GM18951 (cell line): Measurements from ENCODE around the gene ZSCAN5C.
"Not testable (repeated sequence)": the region's sequence is repeated elsewhere in the genome, so short reads cannot be mapped to it uniquely, and the experiment has no call there.

Experiments
- POLR2A ChIP-seq: IDR thresholded peaks from 4 replicates; pipeline ENCODE4 v1.6.1; 2011; ENCODE audit warnings: mild to moderate bottlenecking; ENCODE audit not compliant: insufficient read length, insufficient read depth; ENCODE audit errors: extremely low read depth
- in situ Hi-C: fragments of 300-500 bp; cut with MboI; formaldehyde crosslinking; loops from one replicate; pipeline ENCODE4 v1.12.0; 2022; ENCODE audit warnings: low sequenced_read_pairs, mixed read lengths, inconsistent platforms; ENCODE audit not compliant: unreplicated experiment

The ZSCAN5C gene

DNA sequence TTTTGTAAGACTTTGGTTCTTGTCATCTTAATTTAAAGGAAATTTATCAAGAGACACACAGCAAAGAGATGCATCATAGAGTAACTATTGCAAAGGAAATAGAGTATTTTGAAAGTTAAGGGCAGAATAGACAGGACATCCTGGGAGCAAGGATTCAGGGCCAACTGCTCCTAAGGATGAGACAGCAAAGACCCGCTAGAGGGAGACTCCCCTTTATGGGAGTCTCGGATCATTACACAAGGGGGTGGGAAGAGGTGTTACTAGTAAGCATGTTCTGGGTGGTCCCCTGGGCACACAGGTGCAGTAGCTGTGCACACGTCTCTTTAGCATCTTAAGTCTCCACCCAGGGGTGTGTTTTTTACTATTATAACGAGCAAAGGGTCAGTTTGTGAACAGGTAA, 9.6 kb downstream of the ZSCAN5C start:
- in situ Hi-C loops: no loop called here
- no peak for TF ChIP-seq POLR2A

- no peak for TF ChIP-seq POLR2A
- in situ Hi-C loops: no loop called here
Measured at GRCh38 chr19:56217039-56217949, 15.2 kb downstream of the ZSCAN5C start.

- in situ Hi-C loops: no loop called here
- no peak for TF ChIP-seq POLR2A
Measured at GRCh38 chr19:56218961-56219360, 16.9 kb downstream of the ZSCAN5C start.

DNA sequence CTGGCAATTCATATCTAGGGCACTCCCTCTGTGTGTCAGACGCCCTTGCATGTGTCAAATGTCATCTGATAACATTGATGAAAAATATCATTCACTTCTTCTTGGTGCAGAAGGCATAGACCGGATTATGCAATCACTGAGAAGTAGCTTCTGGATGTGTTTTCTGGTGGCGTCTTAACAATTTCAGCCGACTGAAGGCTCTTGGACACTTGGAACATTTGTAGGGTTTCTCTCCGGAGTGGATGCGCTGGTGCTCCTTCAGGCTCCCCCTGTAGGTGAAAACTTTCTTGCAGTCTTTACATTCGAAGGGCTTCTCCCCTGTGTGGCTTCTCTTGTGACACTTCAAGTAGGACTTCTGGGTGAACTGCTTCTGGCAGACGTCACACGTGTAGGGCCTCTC, 19.4 kb downstream of the ZSCAN5C start:
- in situ Hi-C loops: not testable (repeated sequence)

DNA sequence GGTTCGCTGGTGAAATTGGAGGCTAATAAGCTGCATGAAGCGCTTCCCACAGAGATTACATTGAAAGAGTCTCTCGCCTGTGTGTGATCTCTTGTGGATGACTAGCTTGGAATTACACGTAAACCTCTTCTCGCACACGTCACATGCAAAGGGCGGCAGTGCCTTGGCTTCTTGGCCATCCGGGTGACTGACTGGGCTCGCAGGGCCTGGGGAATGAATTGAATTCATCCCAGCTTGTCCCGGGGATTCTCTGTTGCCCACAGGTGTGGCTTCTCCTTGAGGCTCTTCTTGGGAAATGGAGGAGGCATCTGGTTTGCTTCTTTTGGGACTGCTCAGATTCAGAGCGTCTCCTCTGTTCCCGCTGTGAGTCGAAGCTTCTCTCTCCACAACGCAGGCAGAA, 19.8 kb downstream of the ZSCAN5C start:
- TF ChIP-seq POLR2A: no peak
- in situ Hi-C loops: no loop called here

DNA sequence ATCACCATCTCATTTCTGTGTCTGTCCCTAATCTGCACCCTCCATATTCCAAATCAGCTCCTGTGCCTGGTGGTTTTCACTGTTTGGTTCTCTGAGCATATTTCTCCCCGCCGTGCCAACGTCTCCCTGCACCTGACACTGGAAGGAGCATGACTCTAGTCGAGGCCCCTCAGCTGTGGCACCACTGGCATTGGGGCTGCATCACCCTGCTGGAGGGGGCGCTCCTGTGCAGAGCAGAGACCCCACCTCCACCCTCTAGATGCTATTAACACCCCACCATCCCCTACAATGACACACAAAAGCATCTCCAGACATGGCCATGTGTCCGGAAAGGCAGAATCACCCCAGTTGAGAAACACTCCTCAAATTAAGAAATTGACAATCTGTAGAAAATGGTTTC, 20.8 kb downstream of the ZSCAN5C start:
- in situ Hi-C loops: no loop called here
- TF ChIP-seq POLR2A: no peak

DNA sequence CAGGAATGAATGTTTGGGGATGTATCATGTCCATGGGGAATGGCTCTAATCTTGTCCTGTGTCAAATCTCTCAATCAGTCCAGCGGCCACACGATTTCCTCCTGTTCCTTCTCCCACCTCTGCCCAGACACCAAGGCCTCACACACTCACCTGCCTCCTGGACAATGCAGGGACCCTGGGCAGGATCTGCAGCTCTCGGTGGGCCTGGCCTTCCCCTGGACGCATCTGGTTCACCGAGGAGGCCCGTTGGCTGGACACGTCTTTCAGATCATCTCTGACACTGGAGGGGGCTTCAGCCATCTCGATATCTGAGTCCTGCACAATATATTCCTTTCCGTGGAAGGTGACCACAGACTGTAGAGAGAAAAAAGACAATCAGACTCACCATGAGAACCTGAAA, 21.4 kb downstream of the ZSCAN5C start:
- in situ Hi-C loops: no loop called here
- TF ChIP-seq POLR2A: no peak

DNA sequence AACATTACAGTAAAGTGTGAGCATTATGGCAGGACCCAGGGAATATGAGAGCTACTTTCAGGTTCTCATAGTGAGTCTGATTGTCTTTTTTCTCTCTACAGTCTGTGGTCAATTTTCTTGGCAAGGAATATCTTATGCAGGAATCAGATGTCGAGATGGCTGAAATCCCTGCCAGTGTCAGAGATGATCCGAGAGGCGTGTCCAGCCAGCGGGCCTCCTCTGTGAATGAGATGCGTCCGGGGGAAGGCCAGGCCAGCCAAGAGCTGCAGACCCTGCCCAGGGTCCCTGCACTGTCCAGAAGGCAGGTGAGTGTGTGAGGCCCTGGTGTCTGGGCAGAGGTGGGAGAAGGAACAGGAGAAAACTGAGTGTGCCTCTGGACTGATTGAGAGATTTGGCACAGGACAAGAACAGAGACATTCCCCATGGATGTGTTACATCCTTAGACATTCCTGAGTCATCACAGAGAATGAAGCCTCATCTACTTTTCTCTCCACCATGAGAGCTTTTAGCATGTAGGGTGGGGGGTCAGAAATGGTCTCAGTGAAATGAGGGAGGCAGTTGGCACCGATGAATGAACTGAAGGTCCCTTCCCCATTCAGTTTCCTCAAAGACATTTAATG, 43.2 kb downstream of the ZSCAN5C start:
- no peak for TF ChIP-seq POLR2A
- in situ Hi-C loops: no loop called here

GRCh38 chr19:56245764-56246163, 43.7 kb downstream of the ZSCAN5C start:
- in situ Hi-C loops: not testable (repeated sequence)

DNA sequence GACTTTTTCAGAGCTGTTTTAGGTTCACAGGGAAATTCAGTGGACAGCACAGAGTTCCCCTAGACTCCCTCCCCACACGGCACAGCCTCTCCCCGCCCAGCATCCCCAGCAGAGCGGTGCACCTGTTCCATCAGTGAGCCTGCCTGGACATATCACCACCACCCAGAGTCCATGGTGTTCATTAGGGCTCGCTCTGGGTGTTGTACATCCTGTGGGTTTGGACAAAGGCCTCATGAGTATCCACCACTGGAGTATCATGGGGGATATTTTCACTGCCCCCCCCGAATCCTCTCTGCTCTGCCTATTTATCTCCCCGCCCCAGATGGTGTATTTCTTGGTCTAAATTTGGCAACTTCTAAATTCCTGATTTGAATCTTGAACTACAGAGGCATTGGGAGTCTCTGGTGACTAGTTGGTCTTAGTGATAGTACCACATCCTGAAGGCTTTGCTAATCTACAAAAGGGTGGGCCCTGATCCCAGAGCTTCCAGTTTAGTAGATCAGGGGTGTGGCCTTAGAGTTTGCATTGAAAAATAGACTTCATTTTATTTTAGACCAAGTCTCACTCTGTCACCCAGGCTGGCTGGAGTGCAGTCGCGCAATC, 46.8 kb downstream of the ZSCAN5C start:
- in situ Hi-C loops: not testable (repeated sequence)

DNA sequence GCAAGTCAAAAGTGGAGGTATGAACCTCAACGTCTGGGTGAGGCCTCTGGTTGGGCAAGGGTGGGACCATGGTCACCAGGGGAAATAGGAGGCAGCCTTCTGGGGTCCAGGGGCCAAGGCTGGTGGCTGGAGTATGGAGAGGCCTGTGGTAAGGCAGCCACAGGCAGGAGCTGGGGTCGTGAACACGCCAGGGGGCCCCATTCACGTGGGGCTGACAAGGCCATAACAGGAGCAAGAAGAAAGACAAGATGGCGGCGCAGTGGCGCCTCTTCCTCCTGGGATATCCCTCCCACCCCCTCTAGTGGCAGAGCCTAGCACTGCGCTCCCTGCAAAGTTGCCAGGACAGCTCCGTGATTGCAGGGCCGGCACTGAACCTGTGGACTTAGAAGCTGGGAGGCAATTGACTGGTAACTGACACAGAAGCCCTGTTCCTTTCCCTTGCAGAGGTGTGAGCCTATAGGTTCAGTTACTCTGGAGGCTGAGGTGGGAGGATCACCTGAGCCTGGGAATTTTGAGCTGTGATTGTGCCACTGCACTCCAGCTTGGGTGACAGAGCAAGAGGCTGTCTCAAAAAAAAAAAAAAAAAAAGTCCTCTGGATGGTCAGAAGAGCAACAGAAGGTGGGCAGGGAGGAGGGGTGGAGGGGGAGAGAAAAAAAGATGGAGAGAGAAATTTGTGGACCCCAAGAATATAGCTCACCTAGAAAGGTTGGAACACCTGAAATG, 50.8 kb downstream of the ZSCAN5C start:
- TF ChIP-seq POLR2A: no peak

GRCh38 chr19:56253737-56254136, 51.7 kb downstream of the ZSCAN5C start:
- no peak for TF ChIP-seq POLR2A
- in situ Hi-C loops: no loop called here

More for the DNA sequence above, 50.8 kb downstream of the ZSCAN5C start:
- in situ Hi-C loops: no loop called here

DNA sequence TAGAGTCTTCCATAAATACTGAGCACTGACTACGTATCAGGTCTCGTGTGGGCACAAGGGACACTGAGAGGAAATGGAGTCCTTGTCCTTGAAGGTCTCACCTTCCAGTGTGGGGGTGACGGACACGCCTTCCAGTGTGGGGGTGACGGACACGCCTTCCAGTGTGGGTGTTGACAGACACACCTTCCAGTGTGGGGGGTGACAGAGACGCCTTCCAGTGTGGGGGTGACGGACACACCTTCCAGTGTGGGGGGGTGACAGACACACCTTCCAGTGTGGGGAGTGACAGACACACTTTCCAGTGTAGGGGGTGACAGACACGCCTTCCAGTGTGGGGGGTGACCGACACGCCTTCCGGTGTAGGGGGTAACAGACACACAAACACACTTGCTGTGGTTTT, 56.2 kb downstream of the ZSCAN5C start:
- in situ Hi-C loops: no loop called here
- no peak for TF ChIP-seq POLR2A
